ENCODE measurements around the gene LURAP1L. TPM values are rescaled to one million over a fixed set of nuclear protein-coding genes. Genes with fewer than 3 reads are reported as not detected.
"Not testable (repeated sequence)": the region's sequence is repeated elsewhere in the genome, so short reads cannot be mapped to it uniquely, and the experiment has no call there.

LURAP1L gene
- total RNA-seq, 1 donor, result 0.10 TPM

DNA sequence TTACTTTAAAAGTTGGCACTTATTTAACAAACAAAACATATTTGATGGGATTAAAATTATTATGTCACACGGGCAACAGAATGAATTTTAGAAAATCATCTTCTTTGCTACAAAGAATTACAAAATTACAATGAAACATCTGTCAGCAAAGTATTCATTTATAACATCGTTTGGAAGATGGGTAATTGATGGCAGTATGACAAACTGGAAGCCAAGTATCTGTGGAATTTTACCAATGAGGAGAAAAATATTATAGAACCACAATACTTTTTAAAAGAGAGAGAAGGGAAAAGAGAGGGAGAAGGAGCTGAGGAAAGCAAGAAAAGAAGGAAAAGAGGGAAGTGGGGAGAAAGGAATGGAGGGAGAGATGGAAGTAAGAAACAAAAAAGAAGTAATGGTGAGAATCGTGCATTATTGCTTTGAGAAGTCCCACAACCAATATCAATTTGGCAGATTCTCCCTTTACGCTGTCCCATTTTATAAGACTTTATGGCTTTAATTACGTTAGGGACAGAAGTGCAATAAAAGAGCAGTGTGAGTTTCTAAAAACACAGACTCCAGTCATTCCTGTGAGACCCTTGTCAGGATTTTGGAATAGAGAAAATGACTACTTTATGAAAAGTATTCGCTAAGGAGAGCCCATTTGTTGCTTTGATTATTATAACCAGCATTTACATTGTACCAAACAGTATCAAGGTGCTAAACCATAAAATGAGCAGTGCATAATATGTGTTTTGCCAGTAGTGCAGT, 76.7 kb downstream of the LURAP1L start:
- Histone ChIP-seq H3K4me1 (ENCODE audit: insufficient read depth, low read length) (no peaks in the 10 kb centered on the region), H3K9me3 (ENCODE audit: low read depth, low read length) (no peaks in the 10 kb centered on the region), H3K27me3 (ENCODE audit: insufficient read depth, low read length) (no peaks in the 10 kb centered on the region), H3K4me3 (ENCODE audit: low read length) (no peak overlapping the region)

DNA sequence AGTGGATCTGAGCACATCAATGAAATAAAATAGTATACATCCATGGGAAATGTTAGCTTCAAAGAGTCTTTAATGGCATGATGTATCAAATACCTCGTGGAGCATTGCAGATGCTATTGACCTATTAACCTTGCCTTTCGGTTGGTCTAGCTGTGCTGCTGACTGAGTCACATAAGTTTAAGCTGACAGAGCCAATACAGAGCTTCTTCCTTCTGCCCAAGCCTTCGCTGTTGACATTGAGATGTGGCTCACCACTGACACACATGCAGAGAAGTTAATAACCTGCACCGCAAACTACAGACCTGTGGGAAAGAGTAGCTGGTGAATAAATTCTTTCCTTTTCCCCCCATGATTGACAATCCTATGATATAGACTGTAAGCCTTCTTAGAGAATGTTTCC, 78.2 kb downstream of the LURAP1L start:
- Histone ChIP-seq H3K9me3 (ENCODE audit: low read depth, low read length) (no peaks in the 10 kb centered on the region), H3K4me3 (ENCODE audit: low read length) (no peak overlapping the region), H3K27me3 (ENCODE audit: insufficient read depth, low read length) (no peaks in the 10 kb centered on the region), H3K4me1 (ENCODE audit: insufficient read depth, low read length) (no peaks in the 10 kb centered on the region)

DNA sequence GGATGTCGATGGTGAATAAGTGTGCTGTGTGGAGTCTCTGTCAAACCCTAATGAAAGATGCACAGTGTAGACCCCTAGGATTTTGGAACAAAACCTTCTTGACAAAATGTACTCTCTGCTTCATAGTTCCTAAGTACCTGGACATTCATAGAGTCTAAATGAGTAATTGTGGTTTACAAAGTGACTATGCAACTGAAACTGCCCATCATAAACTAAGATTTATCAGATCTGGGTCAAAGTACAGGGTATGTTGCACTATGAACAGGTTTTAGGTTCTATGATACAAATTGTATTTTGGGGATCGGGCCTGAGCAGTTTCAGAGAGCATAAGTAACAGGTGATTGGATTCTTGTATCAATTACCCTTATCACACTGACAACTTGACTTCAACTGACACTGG, 79.4 kb downstream of the LURAP1L start:
- H3K4me3 ChIP-seq (ENCODE audit: low read length), result no peak overlapping the region
- H3K4me1 ChIP-seq (ENCODE audit: insufficient read depth, low read length), result no peaks in the 10 kb centered on the region
- no peaks in the 10 kb centered on the region for H3K9me3 ChIP-seq (ENCODE audit: low read depth, low read length)
- H3K27me3 ChIP-seq (ENCODE audit: insufficient read depth, low read length), result no peaks in the 10 kb centered on the region

DNA sequence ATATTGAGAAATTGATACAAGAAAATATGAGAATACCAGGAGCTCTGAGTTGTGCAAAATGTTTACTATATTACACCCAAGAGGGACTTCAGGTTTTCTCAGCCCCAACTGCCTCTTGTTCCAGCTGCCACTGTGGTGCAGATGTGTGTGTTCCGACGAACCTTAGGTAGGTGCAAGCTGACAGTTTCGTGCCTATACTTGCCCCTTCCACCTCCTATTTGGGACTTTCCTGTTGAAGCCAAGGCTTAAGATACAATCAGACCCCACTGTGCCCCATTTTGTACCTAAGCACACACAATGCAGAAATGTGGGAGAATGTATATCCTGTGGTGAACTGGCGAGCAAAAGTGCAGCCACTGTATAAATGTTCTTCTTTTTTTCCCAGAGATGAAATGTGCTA, 80.2 kb downstream of the LURAP1L start:
- Histone ChIP-seq H3K9me3 (ENCODE audit: low read depth, low read length) (no peaks in the 10 kb centered on the region), H3K27me3 (ENCODE audit: insufficient read depth, low read length) (no peaks in the 10 kb centered on the region), H3K4me1 (ENCODE audit: insufficient read depth, low read length) (no peaks in the 10 kb centered on the region), H3K4me3 (ENCODE audit: low read length) (no peak overlapping the region)

DNA sequence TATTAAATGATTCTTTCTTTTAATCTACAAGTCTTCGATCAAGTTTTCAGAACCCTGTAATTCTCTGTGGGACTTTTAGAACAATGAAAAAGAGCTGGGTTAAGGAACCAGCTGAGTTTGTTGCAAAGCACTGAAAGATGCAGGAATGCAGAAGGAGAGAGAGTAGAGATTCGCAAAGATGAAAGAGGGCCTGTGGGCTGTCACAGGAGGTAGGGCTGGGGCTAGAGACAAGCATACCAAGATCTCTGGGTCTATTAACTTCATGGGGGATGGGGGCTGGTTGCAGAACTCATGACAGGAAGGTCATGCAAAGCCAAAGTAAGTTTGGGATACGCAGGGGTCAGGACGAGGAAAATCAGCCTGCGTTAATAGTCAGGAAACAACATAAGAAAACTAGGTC, 81.8 kb downstream of the LURAP1L start:
- no peaks in the 10 kb centered on the region for H3K27me3 ChIP-seq (ENCODE audit: insufficient read depth, low read length)
- H3K4me3 ChIP-seq (ENCODE audit: low read length), result no peak overlapping the region
- no peaks in the 10 kb centered on the region for H3K4me1 ChIP-seq (ENCODE audit: insufficient read depth, low read length)
- no peaks in the 10 kb centered on the region for H3K9me3 ChIP-seq (ENCODE audit: low read depth, low read length)

DNA sequence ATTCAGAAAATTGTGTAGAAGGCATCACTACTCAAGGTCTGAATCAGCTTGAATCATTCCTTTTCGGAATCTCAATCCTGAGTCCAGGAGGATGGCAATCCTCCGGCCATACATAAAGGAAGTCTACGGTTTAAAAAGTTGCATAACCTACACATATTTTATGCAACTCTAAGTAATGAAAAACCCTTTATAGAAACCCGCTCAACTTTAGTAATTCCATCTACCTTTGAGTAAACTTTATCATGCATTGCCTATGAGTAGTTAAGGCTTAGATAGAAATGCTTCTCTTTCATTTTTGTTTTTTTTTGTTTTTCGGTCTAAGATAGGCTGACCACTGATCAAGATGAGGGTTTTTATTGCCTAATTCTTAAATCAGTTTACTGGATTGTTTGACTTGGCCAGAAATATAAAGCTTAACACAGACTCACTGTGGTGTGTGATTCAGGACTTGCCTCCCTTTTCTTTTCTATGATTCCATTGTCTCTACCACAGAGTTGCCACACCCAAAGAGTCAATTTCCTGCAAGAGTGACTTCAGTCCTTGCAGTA, 85.0 kb downstream of the LURAP1L start:
- Histone ChIP-seq H3K9me3 (ENCODE audit: low read depth, low read length) (no peaks in the 10 kb centered on the region), H3K4me1 (ENCODE audit: insufficient read depth, low read length) (no peaks in the 10 kb centered on the region), H3K27me3 (ENCODE audit: insufficient read depth, low read length) (no peaks in the 10 kb centered on the region), H3K4me3 (ENCODE audit: low read length) (no peak overlapping the region)

DNA sequence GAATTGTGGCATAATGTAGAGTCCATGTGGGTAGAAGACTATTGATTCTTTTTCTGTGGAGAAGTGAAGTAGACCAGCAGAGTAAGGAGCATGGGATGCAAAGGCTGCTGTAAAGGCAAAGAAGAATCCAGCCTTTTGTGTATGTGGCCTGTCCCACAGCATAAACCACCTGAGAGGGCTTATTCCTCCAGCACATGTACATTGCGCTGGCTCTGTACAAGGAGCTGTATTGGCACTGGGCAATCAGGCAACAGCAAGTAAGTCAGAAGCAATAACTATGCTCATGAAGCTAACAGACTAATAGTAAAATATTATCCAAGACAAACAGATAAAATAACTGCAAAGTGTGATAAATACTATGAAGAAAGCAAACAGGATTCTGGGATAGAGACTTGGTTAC, 86.2 kb downstream of the LURAP1L start:
- no peaks in the 10 kb centered on the region for H3K4me1 ChIP-seq (ENCODE audit: insufficient read depth, low read length)
- no peak overlapping the region for H3K4me3 ChIP-seq (ENCODE audit: low read length)
- H3K9me3 ChIP-seq (ENCODE audit: low read depth, low read length), result no peaks in the 10 kb centered on the region
- H3K27me3 ChIP-seq (ENCODE audit: insufficient read depth, low read length), result no peaks in the 10 kb centered on the region

DNA sequence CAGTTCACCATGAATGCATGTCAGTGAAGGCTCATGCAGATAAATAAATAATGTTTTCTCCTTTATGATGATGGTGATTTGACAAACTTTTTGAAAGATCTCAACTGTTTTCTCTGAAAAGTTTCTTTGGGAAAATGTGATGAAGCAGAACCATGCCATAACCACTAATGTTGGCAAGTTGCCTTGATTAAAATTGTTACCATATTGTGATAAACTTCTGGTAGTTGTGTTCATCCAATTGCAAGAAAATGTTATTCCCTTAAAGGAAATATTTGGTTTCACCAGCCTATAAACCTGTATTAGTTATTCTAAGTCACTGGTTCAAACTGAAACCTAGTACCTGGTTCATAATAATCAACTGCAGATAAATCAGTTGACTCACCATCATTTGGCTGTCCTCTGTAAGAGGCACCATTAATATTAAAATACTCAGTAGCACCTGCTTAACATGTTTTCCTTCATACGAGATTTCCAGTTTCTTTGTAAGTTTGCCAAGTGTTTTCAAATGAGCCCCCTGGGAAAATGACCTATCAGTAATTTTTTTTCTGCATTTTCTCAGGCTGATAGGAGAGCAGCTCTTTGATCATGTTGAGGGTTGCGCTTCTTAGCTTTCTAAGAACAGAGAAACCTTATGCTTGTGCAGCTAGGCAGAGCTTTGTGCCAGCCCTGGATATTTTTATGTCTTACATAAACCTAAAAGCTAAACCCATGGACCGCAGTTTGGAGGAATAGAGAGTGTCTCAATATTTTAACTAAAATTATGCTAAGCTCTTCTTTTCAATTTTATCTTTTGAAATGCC, 88.0 kb downstream of the LURAP1L start:
- H3K9me3 ChIP-seq (ENCODE audit: low read depth, low read length), result no peaks in the 10 kb centered on the region
- H3K4me1 ChIP-seq (ENCODE audit: insufficient read depth, low read length), result no peaks in the 10 kb centered on the region
- H3K27me3 ChIP-seq (ENCODE audit: insufficient read depth, low read length), result no peaks in the 10 kb centered on the region
- H3K4me3 ChIP-seq (ENCODE audit: low read length), result no peak overlapping the region

DNA sequence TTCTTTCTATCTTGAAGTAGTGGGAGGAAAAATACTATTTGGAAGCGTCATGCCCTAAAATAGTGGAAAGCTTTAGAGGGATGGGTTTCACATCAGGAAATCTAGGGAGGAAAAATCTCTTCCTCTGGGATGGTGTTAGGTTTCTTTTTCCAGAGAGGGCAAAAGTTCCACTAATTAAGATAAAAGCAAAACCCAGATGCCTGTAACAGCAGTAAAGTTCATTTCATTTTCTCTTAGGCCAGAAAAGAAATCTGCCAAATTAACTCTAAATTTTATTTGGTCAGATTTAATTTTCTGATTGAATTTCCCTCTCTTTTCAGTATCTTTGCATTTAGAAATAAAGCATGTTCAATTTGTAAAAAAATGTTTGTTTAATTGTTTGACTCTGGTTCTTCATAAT, 88.8 kb downstream of the LURAP1L start:
- no peaks in the 10 kb centered on the region for H3K27me3 ChIP-seq (ENCODE audit: insufficient read depth, low read length)
- no peaks in the 10 kb centered on the region for H3K9me3 ChIP-seq (ENCODE audit: low read depth, low read length)

DNA sequence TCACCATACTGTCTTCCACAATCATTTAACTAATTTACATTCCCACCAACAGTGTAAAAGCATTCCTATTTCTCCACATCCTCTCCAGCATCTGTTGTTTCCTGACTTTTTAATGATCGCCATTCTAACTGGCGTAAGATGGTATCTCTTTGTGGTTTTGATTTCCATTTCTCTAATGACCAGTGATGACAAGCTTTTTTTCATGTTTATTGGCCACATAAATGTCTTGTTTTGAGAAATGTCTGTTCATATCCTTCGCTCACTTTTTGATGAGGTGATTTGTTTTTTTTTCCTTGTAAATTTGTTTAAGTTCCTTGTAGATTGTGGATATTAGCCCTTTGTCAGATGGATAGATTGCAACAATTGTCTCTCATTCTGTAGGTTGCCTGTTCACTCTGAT, 90.6 kb downstream of the LURAP1L start:
- not testable (repeated sequence) for H3K4me3 ChIP-seq (ENCODE audit: low read length); H3K27me3 ChIP-seq (ENCODE audit: insufficient read depth, low read length); H3K9me3 ChIP-seq (ENCODE audit: low read depth, low read length); H3K4me1 ChIP-seq (ENCODE audit: insufficient read depth, low read length)

More for the DNA sequence above, 88.8 kb downstream of the LURAP1L start:
- Histone ChIP-seq H3K4me1 (ENCODE audit: insufficient read depth, low read length) (no peaks in the 10 kb centered on the region), H3K4me3 (ENCODE audit: low read length) (no peak overlapping the region)

Other genes starting within 250 kb of the LURAP1L start
- 0.10 TPM for gene TYRP1, start 81.6 kb upstream of the LURAP1L start, total RNA-seq